Gastroesophageal sphincter (tissue), 3 donors: ENCODE measurements around the gene TMEM271.

Source experiments
- POLR2AphosphoS5 ChIP-seq: sonication (generic); formaldehyde crosslinking; IDR thresholded peaks from one replicate; pipeline ENCODE4 v1.6.1; 2017; ENCODE audit warnings: antibody characterized with exemption
- TF ChIP-seq, protein P1 (sequence below), 4 experiments: fragments of 200-600 bp in 2 of 4; fragments of 450-650 bp in 2 of 4; sonication (generic) in 1 of 4; IDR thresholded peaks; one replicate each; pipeline ENCODE4 v1.5.1; 2017 to 2019; ENCODE audit warnings: antibody characterized with exemption in 4 of 4, mild to moderate bottlenecking in 2 of 4, moderate library complexity in 2 of 4

DNA sequence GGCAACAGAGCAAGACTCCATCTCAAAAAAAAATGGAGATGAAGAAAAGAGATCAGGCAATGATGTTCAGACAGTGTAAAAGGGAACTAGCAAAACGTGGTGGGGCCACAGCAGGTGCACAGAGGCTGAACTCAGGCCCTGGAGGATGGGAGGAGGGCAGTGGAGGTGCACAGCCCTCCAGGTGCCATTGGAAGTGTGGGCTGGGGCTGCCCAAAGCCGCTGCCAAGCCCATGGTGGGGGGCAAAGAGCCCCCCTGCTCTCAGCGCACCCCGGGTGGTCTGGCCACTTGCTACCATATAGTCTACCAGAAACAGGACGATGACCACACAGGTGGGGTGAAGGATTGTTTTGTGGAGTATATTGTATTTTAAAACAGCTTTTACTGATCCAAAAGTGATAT is 7.1 kb downstream of the TMEM271 start:
- TF ChIP-seq, protein P1, sequence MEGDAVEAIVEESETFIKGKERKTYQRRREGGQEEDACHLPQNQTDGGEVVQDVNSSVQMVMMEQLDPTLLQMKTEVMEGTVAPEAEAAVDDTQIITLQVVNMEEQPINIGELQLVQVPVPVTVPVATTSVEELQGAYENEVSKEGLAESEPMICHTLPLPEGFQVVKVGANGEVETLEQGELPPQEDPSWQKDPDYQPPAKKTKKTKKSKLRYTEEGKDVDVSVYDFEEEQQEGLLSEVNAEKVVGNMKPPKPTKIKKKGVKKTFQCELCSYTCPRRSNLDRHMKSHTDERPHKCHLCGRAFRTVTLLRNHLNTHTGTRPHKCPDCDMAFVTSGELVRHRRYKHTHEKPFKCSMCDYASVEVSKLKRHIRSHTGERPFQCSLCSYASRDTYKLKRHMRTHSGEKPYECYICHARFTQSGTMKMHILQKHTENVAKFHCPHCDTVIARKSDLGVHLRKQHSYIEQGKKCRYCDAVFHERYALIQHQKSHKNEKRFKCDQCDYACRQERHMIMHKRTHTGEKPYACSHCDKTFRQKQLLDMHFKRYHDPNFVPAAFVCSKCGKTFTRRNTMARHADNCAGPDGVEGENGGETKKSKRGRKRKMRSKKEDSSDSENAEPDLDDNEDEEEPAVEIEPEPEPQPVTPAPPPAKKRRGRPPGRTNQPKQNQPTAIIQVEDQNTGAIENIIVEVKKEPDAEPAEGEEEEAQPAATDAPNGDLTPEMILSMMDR (IDR thresholded peaks at IDR 0.05) = no peak
- no peak for TF ChIP-seq POLR2AphosphoS5
